Stimulated activated CD8-positive, alpha-beta memory T cell treated with anti-CD3 and anti-CD28 coated beads, Interleukin-12 subunit alpha, Interleukin-12 subunit beta, amount 100 ng/mL, for 24 hours (primary cell): Measurements from ENCODE around the gene HMCN2.

Experiments
- DNase-seq: peaks from one replicate; pipeline ENCODE4 v3.0.0-alpha.2; 2020; ENCODE audit errors: extremely low read depth

The HMCN2 gene

DNA sequence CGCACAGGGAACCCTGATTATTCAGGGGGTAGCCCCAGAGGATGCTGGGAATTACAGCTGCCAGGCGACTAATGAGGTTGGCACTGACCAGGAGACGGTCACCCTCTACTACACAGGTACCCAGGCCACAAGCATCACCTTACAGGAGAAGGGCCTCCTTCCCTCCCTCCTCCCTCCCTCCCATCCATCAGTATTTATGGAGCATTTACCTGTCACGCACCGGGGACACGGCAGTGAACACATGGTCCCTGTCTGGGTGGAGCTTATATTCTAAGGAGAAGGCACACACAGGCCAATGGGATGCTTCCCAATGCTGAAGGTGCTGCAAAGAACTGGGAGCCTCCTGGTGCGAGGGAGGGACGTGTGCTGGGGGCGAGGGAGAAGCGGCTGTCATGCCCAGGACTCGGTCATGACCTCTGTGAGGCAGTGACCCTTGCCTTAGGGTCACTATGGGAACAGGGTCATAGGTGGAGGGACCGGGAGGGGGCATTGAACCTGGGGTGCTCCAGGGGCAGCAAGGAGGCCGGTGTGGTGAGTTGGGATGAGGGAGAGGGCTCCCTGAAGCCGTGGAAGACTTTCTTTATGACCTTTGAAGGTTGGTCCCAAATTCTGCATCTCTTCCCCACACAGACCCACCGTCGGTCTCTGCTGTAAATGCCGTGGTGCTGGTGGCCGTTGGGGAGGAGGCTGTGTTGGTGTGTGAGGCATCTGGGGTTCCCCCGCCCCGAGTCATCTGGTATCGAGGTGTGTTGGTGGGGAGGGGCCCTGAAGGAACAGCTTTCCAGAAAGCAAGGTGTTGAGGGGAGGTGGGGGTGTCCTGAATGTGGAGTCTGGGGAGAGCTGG, 41.5 kb downstream of the HMCN2 start:
- DNase-seq: no peak

DNA sequence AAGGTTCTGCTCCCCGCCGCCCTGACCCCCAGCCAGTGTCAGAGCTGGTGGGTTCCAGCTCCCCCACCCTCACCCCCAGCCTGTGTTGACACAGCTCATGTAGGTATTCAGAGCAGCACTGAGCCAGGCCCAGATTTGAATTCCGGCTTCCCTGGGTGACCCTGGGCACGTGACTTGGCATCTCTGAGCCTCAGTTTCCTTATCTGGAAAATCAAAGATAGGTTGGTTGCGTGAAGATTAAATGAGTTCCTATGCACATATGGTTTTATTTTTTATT, 42.0 kb downstream of the HMCN2 start:
- no peak for DNase-seq

DNA sequence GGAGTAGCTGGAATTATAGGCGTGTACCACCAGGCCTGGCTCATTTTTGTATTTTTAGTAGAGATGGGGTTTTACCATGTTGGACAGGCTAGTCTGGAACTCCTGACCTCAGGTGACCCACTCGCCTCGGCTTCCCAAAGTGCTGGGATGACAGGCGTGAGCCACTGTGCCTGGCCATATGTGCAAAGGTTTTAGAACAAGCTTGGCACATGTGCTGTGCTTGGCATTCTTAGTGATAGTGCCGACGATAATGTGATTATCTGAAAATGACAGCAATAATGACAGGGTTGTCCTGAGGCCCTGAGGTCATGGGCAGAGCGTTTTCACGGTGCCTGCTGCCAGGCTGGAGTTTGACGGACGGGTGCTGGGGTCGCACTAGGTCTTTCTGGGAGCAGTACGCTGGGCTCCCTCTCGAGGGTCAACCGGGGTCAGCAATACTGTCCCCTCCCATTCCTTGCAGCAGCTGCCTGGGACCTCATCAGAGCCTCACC, 42.6 kb downstream of the HMCN2 start:
- no peak for DNase-seq

DNA sequence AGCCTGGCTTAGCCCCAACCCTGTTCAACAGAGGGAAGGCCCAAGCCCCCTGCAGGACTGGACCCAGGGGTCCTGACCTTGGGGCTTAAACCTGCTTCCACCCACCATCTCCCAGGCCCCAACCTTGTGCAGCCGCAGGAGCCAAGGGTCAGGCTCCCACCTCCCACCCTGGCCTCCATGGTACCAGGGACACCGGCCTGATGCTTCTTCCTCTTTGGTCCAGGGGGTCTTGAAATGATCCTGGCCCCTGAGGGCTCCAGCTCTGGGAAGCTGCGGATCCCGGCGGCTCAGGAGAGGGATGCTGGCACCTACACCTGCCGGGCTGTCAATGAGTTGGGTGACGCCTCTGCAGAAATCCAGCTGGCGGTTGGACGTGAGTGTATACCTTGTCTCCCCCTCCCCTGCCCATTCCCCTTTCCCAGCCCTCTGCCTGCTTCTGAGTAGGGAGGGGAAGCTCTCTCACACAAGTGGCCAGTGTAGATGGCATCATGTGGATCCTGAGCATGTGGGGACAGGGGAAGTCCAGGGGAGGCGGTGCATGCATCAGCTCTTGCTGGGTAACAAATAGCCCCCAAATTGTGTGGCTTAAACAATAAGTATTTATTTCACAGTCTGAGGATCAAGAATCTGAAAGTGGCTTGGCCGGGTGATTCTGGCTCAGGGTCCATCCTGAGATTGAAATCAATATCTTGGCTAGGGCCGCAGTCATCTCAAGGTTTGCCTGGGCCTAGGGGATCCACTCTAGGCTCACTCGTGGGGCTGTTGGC, 44.3 kb downstream of the HMCN2 start:
- DNase-seq: no peak

DNA sequence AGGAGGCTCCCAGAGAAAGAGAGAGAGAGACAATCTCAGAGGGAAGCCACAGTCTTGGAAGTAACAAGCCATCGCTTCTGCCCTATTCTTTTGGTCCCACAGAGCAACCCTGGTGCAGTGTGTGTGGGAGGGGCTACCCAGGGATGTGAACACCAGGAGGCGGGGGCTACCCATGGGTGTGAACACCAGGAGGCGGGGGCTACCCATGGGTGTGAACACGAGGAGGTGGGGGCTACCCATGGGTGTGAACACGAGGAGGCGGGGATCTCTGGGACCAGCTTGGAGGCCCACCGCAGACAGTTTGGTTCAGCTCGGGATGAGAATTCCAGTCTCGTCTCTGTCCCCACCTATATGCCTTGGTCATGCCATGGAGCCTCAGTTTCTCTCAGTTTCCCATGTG, 44.9 kb downstream of the HMCN2 start:
- DNase-seq: no peak

DNA sequence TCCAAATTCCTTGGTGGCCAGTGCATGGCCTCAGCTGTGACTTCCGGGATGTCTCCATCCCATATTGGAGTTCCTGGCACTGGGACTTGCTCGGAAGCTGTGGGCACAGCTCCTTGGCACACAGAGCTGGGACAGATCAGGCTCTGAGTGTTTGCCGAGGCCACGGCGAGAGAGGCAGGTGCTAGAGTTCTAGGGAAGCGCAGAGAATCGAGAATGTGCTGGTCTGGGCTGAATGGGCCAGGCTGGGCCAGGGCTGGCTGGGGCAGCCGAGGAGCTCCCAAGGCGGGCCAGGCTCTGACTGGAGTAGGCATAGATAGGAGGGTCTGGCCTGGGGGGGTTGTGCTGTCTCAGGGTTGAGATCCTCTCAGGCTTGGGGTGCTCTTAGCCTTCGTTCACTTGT, 45.4 kb downstream of the HMCN2 start:
- no peak for DNase-seq

DNA sequence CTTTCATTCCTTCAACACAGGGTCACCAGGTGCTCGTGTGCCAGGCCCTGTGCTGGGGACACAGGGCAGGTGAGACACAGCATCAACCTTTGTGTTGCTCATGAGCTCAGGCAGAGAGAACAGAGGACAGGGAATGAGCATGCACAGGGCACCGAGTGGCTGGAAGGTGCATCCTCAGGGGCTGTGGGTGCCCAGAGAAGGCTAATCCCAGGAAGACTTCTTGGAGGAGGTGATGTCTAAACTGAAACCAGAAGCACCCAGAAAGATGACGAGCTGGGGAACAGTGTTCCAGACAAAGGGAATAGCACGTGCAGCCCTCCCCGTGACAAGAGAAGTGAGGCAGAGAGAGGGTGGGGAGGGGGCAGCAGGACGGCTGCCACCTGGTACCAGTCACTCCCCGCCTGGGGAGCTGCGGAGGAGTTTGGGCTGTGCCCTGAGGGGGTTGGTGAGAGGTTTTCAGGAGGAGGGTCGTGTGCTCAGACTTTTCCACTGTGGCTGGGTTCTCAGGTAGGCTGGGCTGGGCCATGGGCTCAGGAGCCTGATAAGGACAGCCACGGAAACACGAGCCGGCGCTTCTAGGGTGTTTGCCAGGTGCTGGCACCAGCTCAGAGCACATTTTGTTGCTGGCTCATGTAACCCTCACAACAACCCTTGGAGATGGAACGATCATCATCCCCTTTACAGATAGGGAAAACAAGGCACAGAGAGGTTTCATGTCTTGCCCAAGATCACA, 46.0 kb downstream of the HMCN2 start:
- no peak for DNase-seq

DNA sequence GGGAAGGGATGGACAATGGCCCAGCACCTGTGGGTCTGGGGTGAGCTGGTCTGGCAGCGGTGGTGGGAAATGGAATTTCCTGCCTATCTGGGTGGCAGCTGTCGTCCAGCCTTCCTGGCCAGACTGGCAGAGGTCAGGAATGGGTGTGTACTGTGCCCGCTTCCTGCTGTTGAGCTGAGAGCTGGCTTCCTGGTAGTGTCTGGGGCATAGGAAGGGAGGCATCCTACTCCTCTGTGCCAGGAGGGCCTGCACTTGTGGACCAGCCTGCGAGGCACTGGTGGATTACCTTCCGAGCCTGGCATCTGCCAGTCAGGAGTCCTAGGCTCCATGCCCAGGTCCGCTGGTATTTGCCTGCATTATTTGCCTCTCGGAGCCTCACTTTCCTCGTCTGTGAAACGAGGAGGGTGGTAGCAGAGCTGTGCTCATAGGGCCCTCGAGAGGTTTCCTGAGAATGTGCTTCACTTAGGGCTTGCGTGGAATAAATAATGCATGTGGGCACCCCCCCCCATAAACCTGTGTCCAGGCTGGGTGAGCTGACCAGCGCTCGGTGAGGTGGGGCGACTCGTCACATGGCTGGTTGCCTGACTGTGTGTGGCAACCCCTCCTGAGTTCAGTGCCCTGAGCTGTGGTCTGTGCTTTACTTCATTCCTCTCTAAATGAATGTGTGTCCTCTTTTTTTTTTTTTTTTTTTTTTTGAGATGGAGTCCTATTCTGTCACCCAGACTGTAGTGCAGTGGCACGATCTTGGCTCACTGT, 47.7 kb downstream of the HMCN2 start:
- no peak for DNase-seq

DNA sequence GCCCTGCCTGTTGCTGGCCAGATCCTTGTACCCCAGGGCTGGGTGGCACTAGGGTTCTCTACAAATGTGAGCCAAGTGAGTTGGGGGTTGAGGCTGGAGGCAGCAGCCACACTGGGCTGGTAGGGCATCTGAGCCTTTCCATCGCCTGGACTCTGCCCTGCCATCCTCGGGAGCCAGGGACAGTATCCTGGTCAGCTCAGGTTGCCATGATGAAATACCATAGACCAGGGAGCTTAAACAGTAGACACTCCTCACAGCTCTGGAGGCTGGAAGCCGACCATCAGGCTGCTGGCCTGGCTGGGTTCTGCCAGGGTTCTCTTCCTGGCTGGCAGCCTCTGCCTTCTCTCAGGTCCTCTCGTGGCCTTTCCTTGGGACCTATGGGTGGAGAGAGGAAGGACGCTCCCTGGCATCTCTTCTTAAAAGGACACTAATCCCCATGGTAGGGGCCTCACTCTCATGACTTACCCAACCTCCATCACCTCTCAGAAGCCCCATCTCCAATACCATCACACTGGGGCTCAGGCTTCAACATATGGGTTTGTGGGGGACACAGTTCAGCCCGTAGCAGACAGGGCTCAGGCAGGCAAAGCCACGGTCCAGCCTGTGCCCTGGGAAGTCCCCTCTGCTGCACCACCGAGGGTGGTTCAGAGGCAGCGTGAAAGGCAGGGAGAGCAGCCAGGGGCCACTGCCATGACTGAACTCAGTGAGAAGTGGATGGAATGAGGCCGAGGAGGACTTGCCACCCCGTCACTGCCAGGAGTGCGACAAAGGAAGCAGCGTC, 50.1 kb downstream of the HMCN2 start:
- DNase-seq: no peak

DNA sequence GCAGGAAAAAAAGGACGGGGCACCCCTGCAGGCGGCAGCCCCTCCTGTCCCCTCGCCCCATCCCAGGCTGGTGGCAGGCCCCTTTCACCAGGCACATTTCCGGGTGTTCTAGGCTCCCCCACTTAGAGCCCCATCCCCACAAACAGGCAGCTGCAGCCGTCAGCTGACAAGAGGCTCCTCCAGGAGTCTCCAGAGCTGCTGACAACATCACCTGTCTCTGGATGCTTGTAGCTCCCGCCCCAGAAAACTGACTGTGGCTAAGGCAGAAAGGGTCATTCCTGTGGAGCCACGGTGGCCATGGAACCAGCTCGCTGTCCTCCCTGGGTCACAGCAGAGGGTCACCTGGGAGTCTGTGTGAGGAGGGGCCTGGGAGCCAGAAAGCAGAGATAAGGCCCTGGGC, 50.9 kb downstream of the HMCN2 start:
- DNase-seq: no peak

DNA sequence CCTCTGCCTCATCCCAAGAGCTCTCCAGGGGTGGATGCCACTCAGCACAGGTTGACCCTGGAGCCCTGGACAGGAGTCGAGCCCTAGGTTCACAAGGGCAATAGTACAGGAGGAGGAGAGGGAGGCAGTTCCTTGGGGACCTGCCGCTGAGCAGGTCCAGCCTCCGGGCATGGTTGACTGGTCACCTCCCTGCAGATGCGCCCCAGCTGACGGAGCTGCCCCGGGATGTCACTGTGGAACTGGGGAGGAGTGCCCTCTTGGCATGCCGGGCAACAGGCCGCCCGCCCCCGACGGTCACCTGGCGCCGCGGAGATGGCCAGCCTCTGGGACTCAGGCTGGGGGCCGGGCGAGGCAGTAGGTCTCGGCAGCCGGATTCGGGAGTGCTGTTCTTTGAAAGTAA, 53.7 kb downstream of the HMCN2 start:
- DNase-seq: no peak

DNA sequence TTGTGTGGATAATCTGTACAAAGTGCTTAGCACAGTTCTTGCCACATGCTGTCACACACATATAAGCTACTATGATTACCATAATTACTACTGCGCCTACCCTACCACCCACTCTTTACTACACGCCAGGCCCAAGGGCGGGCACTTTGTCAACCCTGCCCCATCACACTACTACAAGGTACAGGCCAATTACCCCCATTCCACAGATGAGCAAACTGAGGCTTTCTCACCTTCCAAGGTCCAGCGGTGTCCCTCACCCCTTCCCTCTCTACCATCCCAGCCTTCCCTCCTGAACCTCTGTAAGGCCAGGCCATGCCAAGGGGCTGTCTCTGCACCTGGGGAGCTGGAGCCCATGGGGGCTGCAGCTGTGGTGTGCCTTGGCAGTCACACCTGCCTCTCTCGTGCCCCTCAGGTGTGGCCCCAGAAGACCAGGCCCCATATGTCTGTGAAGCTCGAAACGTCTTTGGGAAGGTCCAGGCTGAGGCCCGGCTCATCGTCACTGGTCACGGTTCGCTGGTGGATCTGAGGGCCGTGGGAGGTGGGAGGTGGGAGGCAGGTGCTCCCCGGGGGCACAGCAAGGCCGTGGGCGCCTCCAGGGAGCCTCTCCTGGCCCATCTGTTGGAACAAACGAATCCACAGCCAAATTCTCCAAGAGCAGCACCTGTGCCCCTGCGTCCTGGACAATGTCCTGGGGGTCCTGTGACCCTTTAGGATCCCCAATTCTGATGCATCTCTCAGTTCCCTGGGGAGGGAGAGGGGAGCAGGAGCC, 54.6 kb downstream of the HMCN2 start:
- DNase-seq: no peak

DNA sequence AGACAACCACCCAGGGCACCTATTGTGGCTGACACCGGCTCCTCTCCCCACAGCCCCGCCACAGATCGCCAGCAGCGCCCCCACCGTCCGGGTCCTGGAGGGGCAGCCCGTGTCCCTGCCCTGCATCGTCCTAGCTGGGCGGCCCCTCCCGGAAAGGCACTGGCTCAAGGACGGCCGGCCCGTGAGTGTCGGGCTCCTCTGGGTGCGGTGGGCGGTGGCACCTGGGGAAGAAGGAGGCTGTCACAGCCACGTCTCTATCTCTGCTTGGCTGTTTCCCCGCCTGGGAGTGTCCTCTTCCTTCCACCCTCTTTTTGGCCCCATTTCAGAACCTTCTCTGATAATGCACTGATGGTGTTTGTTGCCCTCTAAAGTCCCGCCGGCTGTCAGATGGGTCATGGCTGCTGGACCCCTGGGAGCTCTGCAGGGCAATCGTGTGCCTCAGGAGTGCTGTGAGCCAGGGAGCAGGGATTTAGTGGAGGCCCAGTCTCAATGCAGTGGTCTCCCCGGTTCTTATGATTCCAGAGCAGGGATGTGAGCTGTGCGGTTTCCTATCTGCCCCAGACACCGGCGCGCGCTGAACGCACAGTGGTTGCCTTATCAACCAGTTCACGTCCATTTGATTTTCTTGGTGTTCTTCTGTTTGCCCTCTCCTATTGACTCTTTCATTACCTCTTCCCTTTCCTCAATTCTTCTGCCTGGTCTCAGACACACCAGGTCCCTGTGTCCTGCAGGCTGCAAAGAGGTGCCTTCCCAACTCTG, 55.3 kb downstream of the HMCN2 start:
- DNase-seq: no peak

DNA sequence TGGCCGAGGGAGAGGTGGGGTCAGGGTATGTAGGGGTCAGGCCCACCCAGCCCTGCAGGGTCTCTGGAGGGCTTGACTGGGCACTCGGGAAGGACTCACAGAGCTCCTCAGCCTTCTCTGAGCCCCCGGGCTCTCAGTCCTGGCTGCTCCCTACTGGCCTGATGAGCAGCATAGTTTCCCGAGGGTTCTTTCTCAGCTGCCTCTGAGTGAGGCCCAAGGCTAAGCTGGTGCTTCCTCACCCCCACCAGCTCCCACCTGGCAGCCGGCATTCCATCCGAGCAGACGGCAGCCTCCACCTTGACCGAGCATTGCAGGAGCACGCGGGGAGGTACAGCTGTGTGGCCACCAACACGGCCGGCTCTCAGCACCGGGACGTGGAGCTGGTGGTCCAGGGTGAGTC, 56.0 kb downstream of the HMCN2 start:
- DNase-seq: no peak

DNA sequence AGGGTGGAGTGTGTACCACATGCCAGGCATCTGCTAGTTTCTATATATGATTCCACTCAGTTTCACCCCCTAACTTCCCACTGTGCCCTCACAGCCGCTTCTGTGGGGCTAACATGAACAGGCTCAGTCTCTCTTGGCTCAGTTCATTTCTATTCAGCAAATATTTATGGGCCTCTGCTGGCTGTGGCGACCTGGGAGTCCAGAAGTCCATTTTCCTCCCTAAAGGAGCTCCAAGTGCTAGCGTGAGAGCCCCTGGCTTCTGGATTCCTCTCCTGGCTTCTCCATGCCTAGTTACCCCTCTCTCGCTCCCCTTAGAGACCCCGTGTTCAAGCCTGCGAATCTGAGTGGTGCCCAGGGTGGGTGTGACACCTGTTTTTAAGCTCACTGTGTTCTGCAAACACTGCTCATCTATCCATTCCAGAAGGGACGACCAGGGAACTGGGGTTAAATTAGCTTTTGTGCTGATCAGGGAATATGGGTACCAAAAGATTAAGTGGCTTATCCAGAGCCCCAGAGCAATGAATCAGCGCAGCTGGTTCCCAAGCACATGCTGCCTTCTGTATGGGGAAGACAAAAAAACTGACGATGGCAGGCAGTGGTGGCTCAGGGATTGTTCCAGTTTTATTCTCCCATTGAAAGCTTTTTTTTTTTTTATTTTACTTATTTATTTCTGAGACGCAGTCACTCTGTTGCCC, 57.6 kb downstream of the HMCN2 start:
- no peak for DNase-seq

DNA sequence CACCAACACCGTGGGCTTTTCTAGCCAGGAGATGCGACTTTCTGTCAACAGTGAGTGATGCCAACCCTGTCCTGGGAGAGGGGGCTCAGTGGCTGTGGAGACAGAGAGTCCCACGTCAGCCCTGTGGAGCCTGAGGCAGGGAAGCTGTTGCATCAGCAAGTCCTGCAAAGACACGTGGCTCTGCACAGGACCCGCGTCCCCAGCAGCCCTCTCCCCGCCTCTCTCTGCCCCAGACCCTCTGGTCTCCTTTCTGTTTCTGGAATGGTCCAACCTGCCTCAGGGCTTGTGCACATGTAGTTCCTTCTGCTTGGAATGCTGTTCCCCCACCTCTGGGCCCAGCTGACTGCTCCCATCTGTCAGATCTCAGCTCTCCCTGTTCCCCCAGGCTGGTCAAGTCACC, 60.4 kb downstream of the HMCN2 start:
- DNase-seq: no peak

DNA sequence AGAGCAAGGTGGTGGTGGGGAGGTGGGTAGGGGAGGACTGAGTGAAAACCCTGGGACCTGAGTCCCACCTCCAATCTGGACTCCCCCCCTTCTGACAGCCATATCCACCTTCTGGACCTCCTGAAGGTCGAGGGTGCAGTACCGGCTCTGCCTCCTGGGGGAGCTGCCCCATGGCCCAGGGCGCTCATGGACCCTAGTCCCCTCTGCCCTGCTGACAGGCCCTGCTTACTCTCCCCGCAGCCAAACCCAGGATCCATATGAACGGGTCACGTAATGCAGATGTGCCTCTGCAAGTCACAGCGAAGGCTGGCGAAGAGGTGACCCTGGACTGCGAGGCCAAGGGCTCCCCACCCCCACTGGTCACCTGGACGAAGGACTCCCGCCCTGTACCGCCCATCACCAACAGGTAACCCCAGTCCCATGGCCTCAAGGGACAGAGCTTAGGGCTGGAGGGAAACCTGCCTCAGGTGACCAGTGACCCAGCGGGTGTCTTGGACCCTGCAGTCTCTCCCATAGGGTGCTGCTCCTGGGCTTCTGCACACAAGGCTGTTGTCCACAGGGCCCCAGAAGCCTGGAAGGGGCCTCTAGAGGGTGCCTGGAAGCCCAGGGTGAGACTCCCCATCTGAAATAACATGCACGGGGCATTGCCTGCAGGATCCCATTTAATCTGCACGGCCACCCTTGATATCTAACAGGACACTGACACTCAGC, 61.7 kb downstream of the HMCN2 start:
- DNase-seq: no peak

DNA sequence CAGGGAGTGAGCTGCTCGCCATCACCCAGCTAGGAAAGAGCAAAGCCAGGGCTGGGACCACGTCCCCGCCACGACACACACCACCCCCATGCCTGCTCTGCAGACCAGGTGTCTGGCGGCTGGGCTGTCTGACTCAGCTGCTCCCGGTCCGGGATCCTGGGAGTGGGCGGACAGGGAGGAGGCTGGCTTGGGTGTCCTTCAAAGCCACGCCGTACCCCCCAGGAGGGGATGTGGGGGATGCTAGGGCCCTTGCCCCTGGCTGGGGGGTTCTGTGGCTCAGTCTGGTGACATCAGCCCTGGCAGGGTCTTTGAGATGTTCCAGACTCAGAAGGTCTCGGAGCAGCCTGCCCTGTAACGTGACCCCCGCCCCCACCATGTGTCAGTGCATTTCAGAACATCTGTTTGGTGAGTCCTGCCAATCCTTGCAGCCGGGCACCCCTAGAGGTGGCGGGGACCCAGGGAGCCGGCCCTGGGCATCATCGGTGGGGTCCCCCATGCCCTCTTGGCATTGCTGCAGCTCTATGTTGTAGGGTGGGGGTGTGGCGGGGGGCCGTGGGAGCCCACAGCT, 62.3 kb downstream of the HMCN2 start:
- DNase-seq: no peak
